ENCODE results near the gene CFAP74. TPM values are rescaled to one million over a fixed set of nuclear protein-coding genes. Genes with fewer than 3 reads are reported as not detected.

CFAP74 gene
- total and polyA plus RNA-seq, 2 donors (not counting 3 experiments of a cell fraction or from before 2014, with no cell fraction given) = not detected

DNA sequence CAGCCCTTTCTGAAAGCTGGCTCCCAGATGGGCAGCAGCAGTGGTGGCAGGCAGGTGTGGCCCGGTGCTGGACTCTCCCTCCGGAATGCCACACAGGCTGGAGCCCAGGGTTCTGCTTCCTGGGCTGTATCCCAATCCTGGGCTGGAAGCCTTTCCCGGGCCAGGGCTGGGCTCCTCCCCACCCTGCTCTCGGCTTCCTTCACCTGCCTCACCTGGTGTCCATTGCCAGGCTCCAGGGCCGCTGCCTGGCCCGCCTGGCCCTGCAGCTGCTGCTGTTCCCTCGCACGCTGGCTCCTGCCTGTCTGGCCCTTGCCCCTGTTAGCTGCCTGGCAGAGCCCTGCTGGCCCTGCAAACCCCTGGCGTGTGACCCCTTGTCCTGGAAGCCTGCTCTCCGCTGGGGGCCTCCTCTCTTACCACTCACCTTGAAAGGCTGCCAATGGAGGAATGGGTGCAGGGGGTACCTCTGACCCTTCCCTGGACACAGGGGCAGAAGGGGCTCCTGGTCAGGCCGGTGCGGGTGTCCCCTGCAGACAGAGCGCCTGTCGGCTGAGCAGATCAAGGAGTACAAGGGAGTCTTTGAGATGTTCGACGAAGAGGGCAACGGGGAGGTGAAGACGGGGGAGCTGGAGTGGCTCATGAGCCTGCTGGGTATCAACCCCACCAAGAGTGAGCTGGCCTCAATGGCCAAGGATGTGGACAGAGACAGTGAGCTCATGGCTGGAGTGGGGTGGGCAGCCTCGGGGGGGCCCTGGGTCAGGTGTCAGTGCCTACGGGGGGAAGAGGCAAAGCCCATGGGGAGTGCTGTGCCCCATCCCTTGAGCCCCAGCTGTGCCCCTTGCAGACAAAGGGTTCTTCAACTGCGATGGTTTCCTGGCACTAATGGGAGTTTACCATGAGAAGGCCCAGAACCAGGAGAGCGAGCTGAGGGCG, 87.4 kb downstream of the CFAP74 start:
- CTCF ChIA-PET = interaction anchor here (2.3 kb wide), 1 partner anchor 8 kb away, joined by 7 read pairs; no protein-coding TSS in a partner anchor
- Histone ChIP-seq H3K27me3 (ENCODE audit: control insufficient read depth in 2 of 2, insufficient read depth in 2 of 2, low read length in 2 of 2) (no peaks in the 10 kb centered on the region), H2AFZ (ENCODE audit: low read depth, low read length) (no peak overlapping the region), H3K4me1 (ENCODE audit: control insufficient read depth, extremely low read depth, insufficient read depth, low read length) (peaks cover 5% of the 10 kb centered on the region), H3K9ac (replicated peaks; ENCODE audit: extremely low read depth, insufficient read depth, low read length) (no peak overlapping the region), H3K36me3 (ENCODE audit: control insufficient read depth in 2 of 2, extremely low read depth in 1 of 2, insufficient read depth in 2 of 2, low read length in 2 of 2) (no peaks in the 10 kb centered on the region), H4K20me1 (replicated peaks; ENCODE audit: control insufficient read depth, extremely low read depth, insufficient read depth, low read length) (no peaks in the 10 kb centered on the region), H3K4me3 (replicated peaks in 1 of 3; ENCODE audit: insufficient read depth in 1 of 3, low read depth in 1 of 3, low read length in 3 of 3) (no peak overlapping the region), H3K4me2 (ENCODE audit: insufficient read depth, low read length) (no peak overlapping the region), H3K79me2 (ENCODE audit: control insufficient read depth, insufficient read depth, low read length) (no peaks in the 10 kb centered on the region), H3K9me1 (replicated peaks; ENCODE audit: control insufficient read depth, extremely low read depth, insufficient read depth, low read length) (no peaks in the 10 kb centered on the region), H3K27ac (ENCODE audit: insufficient read depth, low read depth, low read length) (no peak overlapping the region), H3K9me3 (replicated peaks; ENCODE audit: control insufficient read depth, insufficient read depth, low read length) (no peaks in the 10 kb centered on the region)
- TF ChIP-seq GATA2 (IDR thresholded peaks at IDR 0.05; ENCODE audit: insufficient read depth, insufficient read length, low read depth, low read length) = no peak
- dilution Hi-C loops (cut with MboI; ENCODE audit: extremely low pct_ligation_motif_present, low sequenced_read_pairs) (no loop called here), intact Hi-C loops (cut with micrococcal nuclease) (loop anchor here (10.0 kb wide), 1 partner anchor 219 kb away; no protein-coding TSS in a partner anchor)
- FAIRE-seq = no peak
- POLR2A ChIA-PET = no interaction called here
- no TSS peak for BruUV-seq (replicated peaks)
- DNase-seq (ENCODE audit: low read depth, low spot score) = no peak

- Histone ChIP-seq H4K20me1 (replicated peaks; ENCODE audit: control insufficient read depth, extremely low read depth, insufficient read depth, low read length) (no peaks in the 10 kb centered on the region), H3K9me1 (replicated peaks; ENCODE audit: control insufficient read depth, extremely low read depth, insufficient read depth, low read length) (no peaks in the 10 kb centered on the region), H3K4me2 (ENCODE audit: insufficient read depth, low read length) (no peak within 1 kb of the TSS), H3K4me3 (replicated peaks in 1 of 3; ENCODE audit: insufficient read depth in 1 of 3, low read depth in 1 of 3, low read length in 3 of 3) (no peak within 1 kb of the TSS), H3K79me2 (ENCODE audit: control insufficient read depth, insufficient read depth, low read length) (no peaks in the 10 kb centered on the region), H2AFZ (ENCODE audit: low read depth, low read length) (no peak within 1 kb of the TSS), H3K9me3 (replicated peaks; ENCODE audit: control insufficient read depth, insufficient read depth, low read length) (no peaks in the 10 kb centered on the region), H3K27ac (ENCODE audit: insufficient read depth, low read depth, low read length) (no peak within 1 kb of the TSS), H3K9ac (replicated peaks; ENCODE audit: extremely low read depth, insufficient read depth, low read length) (no peak within 1 kb of the TSS), H3K36me3 (ENCODE audit: control insufficient read depth in 2 of 2, extremely low read depth in 1 of 2, insufficient read depth in 2 of 2, low read length in 2 of 2) (no peaks in the 10 kb centered on the region), H3K27me3 (ENCODE audit: control insufficient read depth in 2 of 2, insufficient read depth in 2 of 2, low read length in 2 of 2) (no peaks in the 10 kb centered on the region), H3K4me1 (ENCODE audit: control insufficient read depth, extremely low read depth, insufficient read depth, low read length) (peaks cover 5% of the 10 kb centered on the region)
- no TSS peak for BruUV-seq (replicated peaks)
- dilution Hi-C loops (cut with MboI; ENCODE audit: extremely low pct_ligation_motif_present, low sequenced_read_pairs) (no loop called here), intact Hi-C loops (cut with micrococcal nuclease) (loop anchor here (10.0 kb wide), 1 partner anchor 220 kb away; no protein-coding TSS in a partner anchor)
- TF ChIP-seq POLR2AphosphoS5 (IDR thresholded peaks at IDR 0.05; ENCODE audit: insufficient read depth, low read depth, low read length) = no peak
- TF ChIP-seq GATA2 (IDR thresholded peaks at IDR 0.05; ENCODE audit: insufficient read depth, insufficient read length, low read depth, low read length) = no peak
- no peak for TF ChIP-seq EZH2 (IDR thresholded peaks at IDR 0.05; ENCODE audit: borderline replicate concordance, low read depth, low read length, severe bottlenecking)
- no peak for TF ChIP-seq MYC (IDR thresholded peaks at IDR 0.05; ENCODE audit: low read depth, low read length)
- no peak for TF ChIP-seq POLR2A (IDR thresholded peaks at IDR 0.05; ENCODE audit: low read depth, low read length)
- TF ChIP-seq JUN (IDR thresholded peaks at IDR 0.05; ENCODE audit: borderline replicate concordance, insufficient read depth, insufficient read length, low read depth) = no peak
- no peak for TF ChIP-seq CTCF (IDR thresholded peaks at IDR 0.05; ENCODE audit: extremely low read depth in 1 of 2, insufficient read depth in 1 of 2, low read depth in 1 of 2, low read length in 2 of 2)
- FAIRE-seq = no peak
- POLR2A ChIA-PET = no interaction called here
- no peak for DNase-seq (ENCODE audit: low read depth, low spot score)
- CTCF ChIA-PET = interaction anchor here (1.4 kb wide), 1 partner anchor 9 kb away, joined by 5 read pairs; no protein-coding TSS in a partner anchor
These were observed 88.5 kb downstream of the CFAP74 start, which contains the start of gene CALML6 for GRCh38 chr1:1914971-1915692. Gene CALML6, plus strand, starts transcription at chr1:1915260. Its CDS starts 21 bp downstream, at chr1:1915281.

Measured in endothelial cell of umbilical vein (primary cell).